ENCODE measurements around the gene NUDT22.

Gene NUDT22

DNA sequence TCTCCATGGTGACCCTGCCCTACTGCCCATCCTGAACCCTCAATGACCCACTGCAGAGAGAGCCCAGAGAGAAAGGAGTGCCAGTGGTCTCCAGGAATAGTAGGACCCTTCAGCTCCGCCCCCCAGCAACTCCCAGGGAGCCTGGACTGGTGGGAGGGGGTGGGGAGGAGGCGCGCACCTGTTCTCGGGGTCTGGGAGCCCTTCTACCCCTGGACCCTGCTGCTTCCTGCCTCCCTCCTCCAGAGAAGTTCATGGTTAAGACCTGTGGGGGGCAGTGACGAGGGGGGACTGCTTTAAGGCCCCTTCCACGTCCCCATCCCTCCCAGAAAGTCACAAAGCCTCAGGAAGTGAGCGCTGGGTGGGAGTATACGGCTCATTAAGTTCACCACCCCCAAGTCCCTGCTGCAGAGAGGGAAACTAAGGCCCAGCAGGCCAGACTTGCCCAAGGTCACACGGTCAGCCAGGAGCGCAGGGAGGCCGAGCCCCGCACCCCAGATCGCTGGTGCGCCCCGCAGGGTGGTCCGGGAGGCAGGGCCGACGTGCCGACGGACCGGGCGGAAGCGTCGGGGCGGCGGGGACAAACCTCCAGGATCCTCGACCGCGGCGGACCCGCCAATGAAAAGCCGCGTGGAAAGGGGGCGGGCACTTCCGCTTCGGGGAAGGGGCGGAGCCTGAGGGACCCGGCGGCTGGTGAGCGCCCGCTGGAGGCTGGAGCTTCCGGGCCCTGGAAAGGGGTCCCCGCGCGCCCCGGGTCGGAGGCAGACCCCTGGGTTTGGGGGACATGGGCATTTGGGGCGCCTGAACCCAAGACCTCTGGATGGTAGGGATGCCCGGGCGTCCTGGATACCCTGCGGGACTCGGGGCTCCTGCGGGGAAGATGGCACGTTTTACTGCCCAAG, at the start of gene NUDT22, which contains the start of gene TRPT1:
NUDT22 (plus strand) TSS at position 667 of the 899 bp plus-strand sequence. CDS start 379 bp downstream, outside the sequence.
TRPT1 (minus strand) TSS at position 579 of the 899 bp plus-strand sequence; CDS start at position 253, 326 bp downstream.
- FAIRE-seq, result no peak

- no peak for FAIRE-seq
These were observed 49.3 kb upstream of the NUDT22 start for GRCh38 chr11:64176751-64177150.

DNA sequence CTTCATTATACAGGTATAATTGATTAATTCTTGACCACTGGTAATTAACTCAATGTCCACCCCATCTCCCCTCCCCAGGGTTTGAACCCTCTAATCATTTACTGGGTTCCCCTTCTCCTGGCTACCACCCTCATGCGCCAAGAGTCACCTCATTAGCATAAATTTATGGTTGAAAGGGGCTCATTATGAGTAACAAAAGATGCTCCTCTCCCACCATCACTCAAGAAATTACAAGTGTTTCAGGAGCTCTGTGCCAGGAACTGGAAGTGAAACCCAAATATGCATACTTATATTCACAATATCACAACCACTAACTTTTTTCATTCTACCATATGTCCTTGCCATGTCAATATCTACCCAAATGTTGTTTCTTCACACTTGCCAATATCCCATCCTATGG, 47.9 kb upstream of the NUDT22 start:
- no peak for FAIRE-seq

DNA sequence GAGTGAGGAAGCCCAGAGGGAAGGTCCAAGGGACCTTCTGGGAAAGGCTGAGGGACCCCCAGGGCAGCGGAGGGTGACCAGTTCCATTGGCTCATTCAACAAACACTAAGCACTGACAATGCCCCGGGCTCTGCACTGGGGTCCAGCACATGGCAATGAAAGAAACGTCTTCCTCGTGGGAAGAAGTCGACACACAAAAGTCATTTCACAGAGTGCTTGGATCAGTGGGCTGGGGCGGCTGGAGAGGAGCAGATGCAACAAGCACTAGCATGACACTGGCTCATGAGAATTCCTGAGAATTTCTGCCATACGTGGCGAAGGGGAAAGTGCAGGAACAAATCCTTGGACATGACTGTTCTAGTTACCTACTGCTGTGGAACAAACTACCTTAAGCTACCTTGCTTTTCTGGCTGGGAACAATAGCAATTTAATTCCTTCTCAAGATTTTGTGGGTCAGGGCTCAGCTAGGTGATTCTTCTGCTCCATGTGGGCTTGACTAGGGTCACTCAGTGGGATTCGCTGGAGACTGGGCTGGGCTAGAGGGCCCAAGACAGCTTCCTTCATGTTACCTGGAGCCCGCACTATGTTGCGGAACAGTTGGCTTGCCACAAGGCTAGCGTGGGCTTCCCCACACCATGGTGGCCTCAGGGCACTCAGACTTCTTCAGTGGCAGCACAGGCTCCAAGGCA, 47.0 kb upstream of the NUDT22 start:
- no peak for FAIRE-seq

GRCh38 chr11:64180891-64181290, 45.2 kb upstream of the NUDT22 start:
- FAIRE-seq, result no peak

DNA sequence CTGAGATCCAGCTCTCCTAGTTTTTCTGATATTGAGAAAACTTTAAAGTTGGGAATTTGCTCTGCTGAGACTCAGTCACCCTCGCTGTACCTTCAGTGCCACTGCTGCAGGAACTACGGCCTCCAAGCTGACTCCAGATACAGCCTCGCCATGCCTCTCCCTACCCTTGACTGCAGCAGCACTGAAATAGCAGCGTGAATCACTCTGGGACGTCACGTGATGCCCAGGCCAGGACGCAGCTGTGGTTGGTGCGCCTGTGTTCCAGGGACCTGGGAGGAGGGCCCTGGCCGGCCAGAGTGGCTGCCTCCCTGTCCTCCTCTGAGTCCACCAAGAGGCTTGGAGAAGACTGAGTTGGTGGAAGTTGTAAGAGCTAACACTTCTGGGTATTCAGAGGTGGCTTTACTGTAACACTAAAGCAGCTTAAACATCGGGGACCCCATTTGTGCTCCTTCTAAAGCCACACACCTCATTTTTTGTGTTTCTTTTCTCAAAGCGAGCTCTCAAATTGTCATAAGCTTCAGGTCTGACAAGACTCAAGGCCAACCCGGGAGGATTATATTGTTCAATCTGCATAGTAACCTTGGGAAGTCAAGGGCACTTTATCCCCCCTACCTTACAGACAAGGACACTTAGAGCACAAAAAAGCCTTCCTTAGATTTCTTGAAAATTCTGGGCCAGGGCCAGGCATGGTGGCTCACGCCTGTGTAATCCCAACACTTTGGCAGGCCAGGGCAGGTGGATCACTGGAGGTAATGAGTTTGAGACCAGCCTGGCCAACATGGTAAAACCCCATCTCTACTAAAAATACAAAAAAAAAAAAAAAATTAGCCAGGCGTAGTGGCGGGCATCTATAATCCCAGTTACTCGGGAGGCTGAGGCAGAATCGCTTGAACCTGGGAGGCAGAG, 44.3 kb upstream of the NUDT22 start:
- FAIRE-seq, result no peak

DNA sequence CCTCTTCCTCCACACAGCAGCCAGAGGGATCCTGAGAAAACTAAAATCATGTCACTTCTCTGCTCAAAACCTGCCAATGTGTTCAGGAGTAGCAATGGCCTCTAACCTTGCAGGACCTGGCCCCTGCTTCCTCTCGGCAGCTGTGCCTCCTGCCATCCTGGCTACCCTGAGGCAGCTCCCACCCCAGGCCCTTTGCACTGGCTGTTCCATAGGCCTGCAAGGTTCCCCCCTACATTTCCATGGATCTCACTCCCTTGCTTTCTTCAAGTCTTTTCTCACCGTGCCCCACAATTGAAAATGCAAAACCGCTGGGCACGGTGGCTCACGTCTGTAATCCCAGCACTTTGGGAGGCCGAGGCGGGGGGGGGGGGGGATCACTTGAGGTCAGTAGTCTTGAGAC, 42.2 kb upstream of the NUDT22 start:
- FAIRE-seq, result no peak

DNA sequence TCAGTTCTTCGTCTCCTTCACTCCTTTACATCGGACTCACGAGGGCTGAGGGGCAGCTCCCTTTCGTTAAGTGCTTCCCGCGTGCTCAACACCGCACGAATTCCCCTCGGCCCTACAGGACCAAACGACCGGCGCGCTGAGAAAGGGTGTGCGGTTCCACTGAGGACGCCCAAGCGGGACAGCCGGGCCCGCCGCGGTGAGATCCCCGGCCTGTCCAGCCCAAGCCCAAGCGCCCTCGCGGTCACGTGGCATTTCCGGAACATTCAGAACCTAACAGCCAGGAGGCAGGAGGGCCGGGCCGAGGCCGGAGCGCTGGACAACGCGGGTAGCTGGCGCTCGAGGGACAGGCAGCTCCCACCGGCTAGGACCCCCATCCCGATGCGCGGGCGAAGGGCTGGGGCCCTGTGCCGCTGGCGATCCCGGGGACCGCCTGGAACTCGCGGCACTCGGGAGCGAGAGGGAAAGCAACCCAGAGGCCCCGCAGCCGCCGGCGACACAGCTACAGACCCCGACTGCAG, 40.8 kb upstream of the NUDT22 start:
- no peak for FAIRE-seq

DNA sequence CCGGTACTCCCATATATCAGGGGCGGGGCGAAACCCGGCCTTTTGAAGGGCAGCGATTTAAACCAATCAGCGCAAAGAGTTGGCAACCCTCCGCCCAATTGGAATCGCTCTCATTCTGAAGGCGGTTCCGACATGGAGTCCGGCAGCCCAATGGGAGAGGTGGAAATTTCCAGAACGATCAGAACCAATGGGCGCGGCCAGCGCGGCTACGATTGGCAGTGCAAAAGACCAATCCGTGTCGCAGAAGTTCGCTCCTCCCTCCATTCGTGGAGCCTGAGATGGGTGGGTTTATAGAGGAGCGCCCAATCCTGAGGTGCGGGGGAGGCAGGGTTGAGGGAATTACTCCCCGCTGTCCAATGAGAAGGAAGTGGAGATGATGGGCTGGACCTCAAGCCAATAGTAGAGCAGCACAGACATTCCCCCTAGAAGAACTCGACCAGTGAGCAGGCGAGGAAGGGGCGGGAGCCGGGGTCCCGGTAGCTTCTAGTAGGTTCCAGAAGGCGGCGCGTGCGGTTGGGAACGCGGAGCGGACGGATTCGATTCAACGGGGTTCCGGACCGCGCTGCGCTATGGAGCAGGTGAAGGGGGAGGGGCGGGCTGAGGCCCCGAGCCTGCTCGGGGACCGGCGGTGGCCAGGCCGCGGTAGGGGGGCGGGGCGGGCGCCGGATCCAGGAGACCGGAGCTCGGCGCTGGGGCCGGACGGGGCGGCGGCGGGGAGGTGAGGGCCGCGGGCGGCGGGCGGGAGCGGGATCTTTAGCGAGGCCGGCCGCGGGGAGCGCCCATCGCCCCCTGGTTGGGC, 40.2 kb upstream of the NUDT22 start, which contains the start of gene STIP1:
STIP1 (plus strand) TSS at position 479 of the 799 bp plus-strand sequence; CDS start at position 570, 91 bp downstream.
- peak; percentile 98 for FAIRE-seq

DNA sequence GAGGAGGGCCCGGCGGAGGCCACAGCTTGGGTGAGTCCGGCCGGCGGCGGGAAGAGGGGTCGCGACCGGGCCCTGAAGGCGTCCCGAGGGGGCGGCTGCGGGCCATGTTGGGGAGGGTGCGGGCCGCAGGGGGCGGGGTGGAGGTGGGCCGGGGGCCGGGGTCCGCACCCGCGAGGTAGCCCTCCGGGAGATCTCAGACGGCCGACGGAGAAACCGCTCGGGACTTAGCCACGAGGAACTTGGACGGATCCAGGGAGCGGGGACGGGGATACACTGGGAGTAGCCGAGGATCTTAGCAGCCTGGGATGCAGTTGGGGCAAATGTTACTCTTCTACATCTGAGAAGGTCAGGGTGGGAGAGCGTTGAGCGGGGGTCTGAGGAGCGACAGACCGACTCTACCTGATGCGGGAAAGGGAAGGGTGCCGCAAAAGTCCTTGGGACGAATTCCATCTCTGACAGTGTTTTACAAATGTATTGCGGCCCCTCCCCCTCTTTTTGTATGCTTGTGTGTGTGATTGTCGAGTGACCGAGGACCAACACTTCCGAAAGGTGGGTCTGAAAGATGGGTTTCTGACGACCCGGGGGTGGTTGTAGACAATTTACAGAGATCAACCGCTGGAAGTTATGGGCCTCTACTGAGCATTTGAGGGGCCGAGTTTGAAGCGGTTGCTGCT, 39.4 kb upstream of the NUDT22 start:
- no peak for FAIRE-seq

DNA sequence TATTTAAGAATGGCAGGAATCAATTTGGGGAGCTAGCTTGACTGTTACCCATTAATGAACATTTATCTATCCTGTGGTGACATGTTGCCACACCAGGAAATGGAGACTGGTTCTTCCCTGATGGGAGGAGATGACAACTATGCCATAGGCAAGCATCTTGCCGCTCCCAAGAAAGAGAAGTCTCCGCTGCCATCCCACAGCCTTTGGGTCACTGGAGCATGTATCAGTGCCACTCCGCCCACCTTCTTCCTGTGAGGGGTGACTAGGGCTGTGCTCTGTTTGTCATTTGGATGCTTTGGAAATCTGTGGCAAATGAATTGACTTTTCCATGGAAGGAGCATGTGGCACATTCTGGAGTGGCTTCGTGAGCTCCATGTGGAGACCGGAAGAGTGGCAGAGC, 33.6 kb upstream of the NUDT22 start:
- no peak for FAIRE-seq

DNA sequence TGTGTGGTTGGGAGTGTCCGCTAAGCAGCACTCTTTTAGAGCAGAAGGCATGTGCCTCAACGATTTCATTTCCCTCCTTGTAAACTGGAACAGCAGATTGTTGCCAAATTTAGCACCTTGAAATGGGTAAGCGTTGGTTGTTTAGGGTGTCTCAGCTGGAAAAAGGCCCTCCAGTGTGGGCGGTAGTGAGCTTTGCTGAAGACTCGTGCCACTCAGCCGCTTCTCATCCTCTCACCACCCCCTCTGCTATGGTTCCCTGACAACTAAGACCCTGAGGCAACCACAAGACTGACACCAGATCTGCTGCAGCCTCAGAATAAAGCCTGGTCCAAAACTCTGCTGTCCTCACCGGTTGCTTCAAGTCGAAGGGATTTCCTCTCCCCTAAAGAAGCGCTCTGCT, 29.4 kb upstream of the NUDT22 start:
- no peak for FAIRE-seq

DNA sequence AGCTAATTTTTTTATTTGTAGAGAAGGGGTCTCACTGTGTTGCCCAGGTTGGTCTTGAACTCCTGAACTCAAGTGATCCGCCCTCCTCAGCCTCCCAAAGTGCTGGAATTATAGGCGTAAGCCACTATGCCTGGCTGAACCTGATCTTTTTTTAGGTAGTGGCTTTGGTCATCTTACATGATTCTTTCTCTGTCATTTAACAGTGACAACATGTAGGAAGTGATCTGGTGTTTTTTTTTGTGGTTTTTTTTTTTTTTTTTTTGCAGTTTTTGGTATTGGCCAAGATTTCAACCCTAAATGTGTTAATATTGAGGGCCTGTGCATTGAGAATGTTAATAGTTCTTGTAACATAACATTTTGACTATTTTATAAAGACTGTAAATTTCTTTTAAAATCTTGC, 27.6 kb upstream of the NUDT22 start:
- no peak for FAIRE-seq

GRCh38 chr11:64201543-64201942, 24.5 kb upstream of the NUDT22 start:
- no peak for FAIRE-seq

DNA sequence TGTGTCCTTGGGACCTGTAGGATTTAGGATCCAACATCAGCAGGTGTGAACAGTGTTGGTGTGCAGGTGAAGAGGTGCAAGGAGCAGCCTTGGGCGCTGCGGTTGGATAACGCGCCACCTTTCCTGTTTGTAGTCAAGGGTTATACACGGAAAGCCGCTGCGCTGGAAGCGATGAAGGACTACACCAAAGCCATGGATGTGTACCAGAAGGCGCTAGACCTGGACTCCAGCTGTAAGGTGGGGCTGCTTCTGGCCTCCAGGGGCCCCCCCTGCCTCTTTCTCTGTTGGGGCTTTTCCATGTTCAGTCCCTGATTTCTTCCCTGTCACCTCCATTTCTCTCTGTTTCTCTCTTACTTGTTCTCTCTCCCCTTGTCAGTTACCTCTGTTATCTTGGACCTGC, 23.1 kb upstream of the NUDT22 start:
- FAIRE-seq, result no peak

DNA sequence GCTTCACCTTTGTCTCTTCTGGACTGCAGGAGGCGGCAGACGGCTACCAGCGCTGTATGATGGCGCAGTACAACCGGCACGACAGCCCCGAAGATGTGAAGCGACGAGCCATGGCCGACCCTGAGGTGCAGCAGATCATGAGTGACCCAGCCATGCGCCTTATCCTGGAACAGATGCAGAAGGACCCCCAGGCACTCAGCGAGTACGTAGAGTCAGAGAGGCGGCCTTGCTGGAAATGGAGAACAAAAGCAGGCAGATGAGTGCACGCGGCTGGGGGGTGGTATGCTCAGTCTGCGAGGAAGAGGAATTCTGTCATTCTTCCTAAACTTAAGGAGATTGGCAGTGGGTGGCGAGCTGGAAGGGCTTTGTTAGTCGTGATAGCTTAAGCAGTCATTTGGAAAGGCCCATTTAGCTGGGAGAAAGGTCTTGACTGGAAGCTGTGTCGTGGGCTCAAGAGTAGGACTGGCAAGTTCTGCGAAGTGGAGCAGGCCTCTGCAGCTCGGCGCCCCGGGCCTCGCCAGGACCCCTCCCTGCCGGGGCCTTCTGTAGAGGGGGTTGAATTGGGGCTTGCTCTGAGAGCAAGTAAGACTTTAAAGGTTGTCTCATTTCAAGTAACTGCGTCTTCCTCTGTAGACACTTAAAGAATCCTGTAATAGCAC, 22.5 kb upstream of the NUDT22 start:
- no peak for FAIRE-seq

GRCh38 chr11:64204080-64204440, 22.0 kb upstream of the NUDT22 start:
- no peak for FAIRE-seq

- FAIRE-seq, result no peak
These were observed 21.5 kb upstream of the NUDT22 start for GRCh38 chr11:64204464-64204989.

DNA sequence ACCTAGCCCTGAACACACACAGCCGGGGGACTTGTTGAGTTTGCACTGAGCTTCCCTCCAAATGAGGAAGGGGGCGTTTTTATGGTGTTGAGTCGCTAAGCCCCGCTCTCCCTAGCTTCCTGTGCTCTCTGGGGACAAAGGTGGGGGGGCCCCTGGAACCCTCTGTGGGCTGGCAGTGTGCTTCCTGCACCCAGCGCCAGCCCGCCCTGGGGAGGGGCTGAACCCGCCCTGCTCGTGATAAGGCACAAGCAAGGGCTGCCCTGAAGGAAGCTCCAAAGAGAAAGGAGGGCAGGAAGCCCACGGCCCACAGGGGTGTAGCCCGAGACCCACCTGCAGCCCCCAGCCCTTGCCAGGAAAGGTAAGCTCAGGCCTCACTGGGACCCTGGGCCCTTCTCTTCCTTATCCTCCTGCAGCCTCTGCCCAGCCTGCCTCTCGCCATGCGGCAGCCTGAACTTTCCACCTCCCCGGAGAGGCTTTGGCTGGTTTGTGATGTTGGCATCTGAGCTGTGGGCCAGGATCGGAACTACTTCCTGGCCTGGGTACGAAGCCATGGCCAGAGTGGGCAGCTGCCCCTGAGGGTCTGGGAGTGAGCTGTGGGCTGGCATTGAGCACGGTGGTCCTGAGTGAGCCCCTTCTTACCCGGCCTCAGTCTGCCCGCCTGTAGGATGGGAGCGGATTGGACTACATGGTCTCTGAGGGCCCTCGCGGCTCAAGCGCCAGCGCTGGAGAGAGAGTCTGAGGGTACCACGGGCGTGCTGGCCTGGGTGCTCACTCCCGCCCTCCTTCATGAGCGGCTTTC, 19.4 kb upstream of the NUDT22 start, which contains the start of gene FERMT3:
FERMT3 (plus strand) TSS at position 265 of the 799 bp plus-strand sequence. CDS start 644 bp downstream, outside the sequence.
- FAIRE-seq, result no peak

All from A204.1 (cell line).